ENCODE results near the gene MBOAT1.

MBOAT1 gene

GRCh38 chr6:20217891-20218290, 5.6 kb upstream of the MBOAT1 start:
- Histone ChIP-seq H3K4me3 (ENCODE audit: low read depth in 1 of 2, low read length in 2 of 2) (no peak overlapping the region), H3K27me3 (ENCODE audit: control insufficient read depth in 1 of 2, insufficient read depth in 2 of 2, low read length in 2 of 2) (no peaks in the 10 kb centered on the region), H3K36me3 (ENCODE audit: control insufficient read depth in 1 of 2, insufficient read depth in 2 of 2, low read length in 2 of 2) (no peaks in the 10 kb centered on the region), H3K4me1 (ENCODE audit: control insufficient read depth in 1 of 2, insufficient read depth in 2 of 2, low read length in 2 of 2) (peaks cover 8 to 18% of the 10 kb centered on the region in 2 donors), H3K27ac (ENCODE audit: low read depth, low read length) (no peak overlapping the region), H3K9me3 (ENCODE audit: control insufficient read depth in 1 of 2, low read length in 2 of 2) (no peaks in the 10 kb centered on the region), H3K9ac (ENCODE audit: low read depth in 1 of 2, low read length in 2 of 2) (no peak overlapping the region)

- Histone ChIP-seq H3K4me3 (ENCODE audit: low read depth in 1 of 2, low read length in 2 of 2) (no peak overlapping the region), H3K9ac (ENCODE audit: low read depth in 1 of 2, low read length in 2 of 2) (no peak overlapping the region), H3K27ac (ENCODE audit: low read depth, low read length) (no peak overlapping the region)
Measured at GRCh38 chr6:20217324-20217855, 5.1 kb upstream of the MBOAT1 start.

GRCh38 chr6:20215310-20215709, 3.0 kb upstream of the MBOAT1 start:
- no peaks in the 10 kb centered on the region for H3K27me3 ChIP-seq (ENCODE audit: control insufficient read depth in 1 of 2, insufficient read depth in 2 of 2, low read length in 2 of 2)
- no peak overlapping the region for H3K9ac ChIP-seq (ENCODE audit: low read depth in 1 of 2, low read length in 2 of 2)
- no peak overlapping the region for H3K4me3 ChIP-seq (ENCODE audit: low read depth in 1 of 2, low read length in 2 of 2)
- no peaks in the 10 kb centered on the region for H3K9me3 ChIP-seq (ENCODE audit: control insufficient read depth in 1 of 2, low read length in 2 of 2)
- peaks cover 14 to 18% of the 10 kb centered on the region in 2 donors for H3K4me1 ChIP-seq (ENCODE audit: control insufficient read depth in 1 of 2, insufficient read depth in 2 of 2, low read length in 2 of 2)
- no peak overlapping the region for H3K27ac ChIP-seq (ENCODE audit: low read depth, low read length)
- no peaks in the 10 kb centered on the region for H3K36me3 ChIP-seq (ENCODE audit: control insufficient read depth in 1 of 2, insufficient read depth in 2 of 2, low read length in 2 of 2)

More at GRCh38 chr6:20217324-20217855, 5.1 kb upstream of the MBOAT1 start:
- Histone ChIP-seq H3K4me1 (ENCODE audit: control insufficient read depth in 1 of 2, insufficient read depth in 2 of 2, low read length in 2 of 2) (peaks cover 9 to 19% of the 10 kb centered on the region in 2 donors), H3K9me3 (ENCODE audit: control insufficient read depth in 1 of 2, low read length in 2 of 2) (no peaks in the 10 kb centered on the region), H3K27me3 (ENCODE audit: control insufficient read depth in 1 of 2, insufficient read depth in 2 of 2, low read length in 2 of 2) (no peaks in the 10 kb centered on the region), H3K36me3 (ENCODE audit: control insufficient read depth in 1 of 2, insufficient read depth in 2 of 2, low read length in 2 of 2) (no peaks in the 10 kb centered on the region)

- H3K36me3 ChIP-seq (ENCODE audit: control insufficient read depth in 1 of 2, insufficient read depth in 2 of 2, low read length in 2 of 2) = no peaks in the 10 kb centered on the region
- H3K27me3 ChIP-seq (ENCODE audit: control insufficient read depth in 1 of 2, insufficient read depth in 2 of 2, low read length in 2 of 2) = no peaks in the 10 kb centered on the region
- H3K9ac ChIP-seq (ENCODE audit: low read depth in 1 of 2, low read length in 2 of 2) = peak overlapping the region; percentile 71 to 75
- peaks cover 26 to 27% of the 10 kb centered on the region in 2 donors for H3K4me1 ChIP-seq (ENCODE audit: control insufficient read depth in 1 of 2, insufficient read depth in 2 of 2, low read length in 2 of 2)
- peak overlapping the region; percentile 62 to 94 for H3K4me3 ChIP-seq (ENCODE audit: low read depth in 1 of 2, low read length in 2 of 2)
- H3K9me3 ChIP-seq (ENCODE audit: control insufficient read depth in 1 of 2, low read length in 2 of 2) = no peaks in the 10 kb centered on the region
- H3K27ac ChIP-seq (ENCODE audit: low read depth, low read length) = peak overlapping the region; percentile 84
Measured at GRCh38 chr6:20213271-20213798, 1.1 kb upstream of the MBOAT1 start.

- Histone ChIP-seq H3K36me3 (ENCODE audit: control insufficient read depth in 1 of 2, insufficient read depth in 2 of 2, low read length in 2 of 2) (no peaks in the 10 kb centered on the region), H3K9ac (ENCODE audit: low read depth in 1 of 2, low read length in 2 of 2) (peak overlapping the region; percentile 83 to 88), H3K4me1 (ENCODE audit: control insufficient read depth in 1 of 2, insufficient read depth in 2 of 2, low read length in 2 of 2) (peaks cover 31 to 35% of the 10 kb centered on the region in 2 donors)
Measured at GRCh38 chr6:20211941-20212391, 303 bp downstream of the MBOAT1 start.

GRCh38 chr6:20211037-20211940, 980 bp downstream of the MBOAT1 start:
- Histone ChIP-seq H3K4me3 (ENCODE audit: low read depth in 1 of 2, low read length in 2 of 2) (peak overlapping the region; percentile 87 to 94), H3K27ac (ENCODE audit: low read depth, low read length) (peak overlapping the region; percentile 84), H3K9ac (ENCODE audit: low read depth in 1 of 2, low read length in 2 of 2) (peak overlapping the region; percentile 83 to 88), H3K36me3 (ENCODE audit: control insufficient read depth in 1 of 2, insufficient read depth in 2 of 2, low read length in 2 of 2) (no peaks in the 10 kb centered on the region), H3K9me3 (ENCODE audit: control insufficient read depth in 1 of 2, low read length in 2 of 2) (no peaks in the 10 kb centered on the region), H3K27me3 (ENCODE audit: control insufficient read depth in 1 of 2, insufficient read depth in 2 of 2, low read length in 2 of 2) (no peaks in the 10 kb centered on the region), H3K4me1 (ENCODE audit: control insufficient read depth in 1 of 2, insufficient read depth in 2 of 2, low read length in 2 of 2) (peaks cover 38 to 42% of the 10 kb centered on the region in 2 donors)

More at GRCh38 chr6:20211941-20212391, 303 bp downstream of the MBOAT1 start:
- H3K4me3 ChIP-seq (ENCODE audit: low read depth in 1 of 2, low read length in 2 of 2) = peak overlapping the region; percentile 87 to 94
- peak overlapping the region; percentile 84 for H3K27ac ChIP-seq (ENCODE audit: low read depth, low read length)
- H3K9me3 ChIP-seq (ENCODE audit: control insufficient read depth in 1 of 2, low read length in 2 of 2) = no peaks in the 10 kb centered on the region
- H3K27me3 ChIP-seq (ENCODE audit: control insufficient read depth in 1 of 2, insufficient read depth in 2 of 2, low read length in 2 of 2) = no peaks in the 10 kb centered on the region

GRCh38 chr6:20210158-20210557, 2.1 kb downstream of the MBOAT1 start:
- Histone ChIP-seq H3K9ac (ENCODE audit: low read depth in 1 of 2, low read length in 2 of 2) (peak overlapping the region in 1 of 2 donors; percentile 35), H3K27ac (ENCODE audit: low read depth, low read length) (no peak overlapping the region), H3K27me3 (ENCODE audit: control insufficient read depth in 1 of 2, insufficient read depth in 2 of 2, low read length in 2 of 2) (no peaks in the 10 kb centered on the region), H3K36me3 (ENCODE audit: control insufficient read depth in 1 of 2, insufficient read depth in 2 of 2, low read length in 2 of 2) (no peaks in the 10 kb centered on the region), H3K4me1 (ENCODE audit: control insufficient read depth in 1 of 2, insufficient read depth in 2 of 2, low read length in 2 of 2) (peaks cover 48 to 50% of the 10 kb centered on the region in 2 donors), H3K9me3 (ENCODE audit: control insufficient read depth in 1 of 2, low read length in 2 of 2) (no peaks in the 10 kb centered on the region), H3K4me3 (ENCODE audit: low read depth in 1 of 2, low read length in 2 of 2) (peak overlapping the region; percentile 4 to 94)

GRCh38 chr6:20208687-20209378, 3.4 kb downstream of the MBOAT1 start:
- Histone ChIP-seq H3K4me1 (ENCODE audit: control insufficient read depth in 1 of 2, insufficient read depth in 2 of 2, low read length in 2 of 2) (peaks cover 60 to 61% of the 10 kb centered on the region in 2 donors), H3K36me3 (ENCODE audit: control insufficient read depth in 1 of 2, insufficient read depth in 2 of 2, low read length in 2 of 2) (no peaks in the 10 kb centered on the region), H3K27ac (ENCODE audit: low read depth, low read length) (no peak overlapping the region), H3K9me3 (ENCODE audit: control insufficient read depth in 1 of 2, low read length in 2 of 2) (no peaks in the 10 kb centered on the region), H3K4me3 (ENCODE audit: low read depth in 1 of 2, low read length in 2 of 2) (no peak overlapping the region), H3K9ac (ENCODE audit: low read depth in 1 of 2, low read length in 2 of 2) (no peak overlapping the region), H3K27me3 (ENCODE audit: control insufficient read depth in 1 of 2, insufficient read depth in 2 of 2, low read length in 2 of 2) (no peaks in the 10 kb centered on the region)

GRCh38 chr6:20207088-20207418, 5.2 kb downstream of the MBOAT1 start:
- Histone ChIP-seq H3K9ac (ENCODE audit: low read depth in 1 of 2, low read length in 2 of 2) (peak overlapping the region; percentile 15 to 19), H3K27ac (ENCODE audit: low read depth, low read length) (no peak overlapping the region), H3K4me1 (ENCODE audit: control insufficient read depth in 1 of 2, insufficient read depth in 2 of 2, low read length in 2 of 2) (peaks cover 66 to 67% of the 10 kb centered on the region in 2 donors), H3K4me3 (ENCODE audit: low read depth in 1 of 2, low read length in 2 of 2) (peak overlapping the region; percentile 14 to 23), H3K9me3 (ENCODE audit: control insufficient read depth in 1 of 2, low read length in 2 of 2) (no peaks in the 10 kb centered on the region), H3K36me3 (ENCODE audit: control insufficient read depth in 1 of 2, insufficient read depth in 2 of 2, low read length in 2 of 2) (no peaks in the 10 kb centered on the region), H3K27me3 (ENCODE audit: control insufficient read depth in 1 of 2, insufficient read depth in 2 of 2, low read length in 2 of 2) (no peaks in the 10 kb centered on the region)

All from duodenal mucosa (tissue), 2 donors.